ENCODE results near the gene ENTHD1. TPM values are rescaled to one million over a fixed set of nuclear protein-coding genes. Genes with fewer than 3 reads are reported as not detected.

The ENTHD1 gene
- total RNA-seq, 1 donor from 2014 or later, result 4.9 TPM

- DNase-seq (ENCODE audit: low spot score) (no peak), ATAC-seq (no peak)
- intact Hi-C loops (cut with DNase I), result no loop called here
Measured at GRCh38 chr22:39925909-39926679, 32.5 kb upstream of the ENTHD1 start.

- intact Hi-C loops (cut with DNase I), result no loop called here
- DNase-seq (ENCODE audit: low spot score) (no peak), ATAC-seq (no peak)
Measured at GRCh38 chr22:39925273-39925672, 31.7 kb upstream of the ENTHD1 start.

- DNase-seq (ENCODE audit: low spot score) (no peak), ATAC-seq (no peak)
- intact Hi-C loops (cut with DNase I), result no loop called here
Measured at GRCh38 chr22:39924286-39924685, 30.7 kb upstream of the ENTHD1 start.

- intact Hi-C loops (cut with DNase I), result no loop called here
- DNase-seq (ENCODE audit: low spot score) (no peak), ATAC-seq (no peak)
Measured at GRCh38 chr22:39923696-39924095, 30.1 kb upstream of the ENTHD1 start.

GRCh38 chr22:39920134-39920743, 26.7 kb upstream of the ENTHD1 start:
- intact Hi-C loops (cut with DNase I), result no loop called here
- no peak for ATAC-seq
- DNase-seq (ENCODE audit: low spot score), result no peak

GRCh38 chr22:39917776-39918495, 24.4 kb upstream of the ENTHD1 start:
- peak; percentile 81 for ATAC-seq
- no peak for DNase-seq (ENCODE audit: low spot score)
- intact Hi-C loops (cut with DNase I), result no loop called here

GRCh38 chr22:39917197-39917643, 23.7 kb upstream of the ENTHD1 start:
- DNase-seq (ENCODE audit: low spot score), result no peak

GRCh38 chr22:39916496-39916895, 22.9 kb upstream of the ENTHD1 start:
- DNase-seq (ENCODE audit: low spot score) (no peak), ATAC-seq (no peak)
- intact Hi-C loops (cut with DNase I), result no loop called here

More at GRCh38 chr22:39917197-39917643, 23.7 kb upstream of the ENTHD1 start:
- intact Hi-C loops (cut with DNase I), result no loop called here
- no peak for ATAC-seq

GRCh38 chr22:39915295-39915726, 21.8 kb upstream of the ENTHD1 start:
- ATAC-seq (peak; percentile 71), DNase-seq (ENCODE audit: low spot score) (no peak)
- intact Hi-C loops (cut with DNase I), result no loop called here

- no peak for DNase-seq (ENCODE audit: low spot score)
- intact Hi-C loops (cut with DNase I), result no loop called here
- no peak for ATAC-seq
Measured at GRCh38 chr22:39914584-39914983, 21.0 kb upstream of the ENTHD1 start.

GRCh38 chr22:39913886-39914285, 20.3 kb upstream of the ENTHD1 start:
- DNase-seq (ENCODE audit: low spot score) (no peak), ATAC-seq (no peak)
- intact Hi-C loops (cut with DNase I), result no loop called here

- no peak for ATAC-seq
- intact Hi-C loops (cut with DNase I), result no loop called here
- no peak for DNase-seq (ENCODE audit: low spot score)
Measured at GRCh38 chr22:39913321-39913720, 19.8 kb upstream of the ENTHD1 start.

GRCh38 chr22:39910876-39911613, 17.5 kb upstream of the ENTHD1 start:
- no peak for DNase-seq (ENCODE audit: low spot score)
- intact Hi-C loops (cut with DNase I), result no loop called here
- ATAC-seq, result no peak

GRCh38 chr22:39908737-39909136, 15.2 kb upstream of the ENTHD1 start:
- ATAC-seq (no peak), DNase-seq (ENCODE audit: low spot score) (no peak)
- intact Hi-C loops (cut with DNase I), result no loop called here

GRCh38 chr22:39908136-39908535, 14.6 kb upstream of the ENTHD1 start:
- ATAC-seq (no peak), DNase-seq (ENCODE audit: low spot score) (no peak)
- intact Hi-C loops (cut with DNase I), result no loop called here

- intact Hi-C loops (cut with DNase I), result no loop called here
- DNase-seq (ENCODE audit: low spot score) (no peak), ATAC-seq (no peak)
Measured at GRCh38 chr22:39907605-39908097, 14.1 kb upstream of the ENTHD1 start.

GRCh38 chr22:39907047-39907446, 13.5 kb upstream of the ENTHD1 start:
- intact Hi-C loops (cut with DNase I), result no loop called here
- DNase-seq (ENCODE audit: low spot score) (no peak), ATAC-seq (no peak)

GRCh38 chr22:39906207-39906606, 12.6 kb upstream of the ENTHD1 start:
- DNase-seq (ENCODE audit: low spot score) (no peak), ATAC-seq (no peak)
- intact Hi-C loops (cut with DNase I), result no loop called here

GRCh38 chr22:39905687-39906086, 12.1 kb upstream of the ENTHD1 start:
- no peak for DNase-seq (ENCODE audit: low spot score)
- ATAC-seq, result no peak
- intact Hi-C loops (cut with DNase I), result no loop called here
